OCI-LY3 (cell line): ENCODE data around the gene GTF2IRD2.
A peak's percentile ranks its signal among the peaks of the same experiment; 100 is the strongest.
"Not testable (repeated sequence)": the region's sequence is repeated elsewhere in the genome, so short reads cannot be mapped to it uniquely, and the experiment has no call there.

Source experiments
- H2AFZ ChIP-seq: fragments of 200-600, 300-600 bp; shearing (Covaris generic); 2 replicates; pipeline ENCODE4 v1.6.0; 2014; ENCODE audit warnings: antibody characterized with exemption, low read depth, low read length
- H3K27ac ChIP-seq: fragments of 200-600, 300-600 bp; sonication (generic); 2 replicates; pipeline ENCODE4 v1.5.1; 2014; ENCODE audit warnings: mild to moderate bottlenecking, low read length, moderate library complexity, mixed read lengths
- H3K27me3 ChIP-seq: fragments of 200-600, 300-600 bp; sonication (generic); 2 replicates; pipeline ENCODE4 v1.6.1; 2014; ENCODE audit warnings: low read depth, low read length, mixed read lengths
- H3K36me3 ChIP-seq: fragments of 200-600, 300-600 bp; sonication (generic); replicated peaks from 2 replicates; pipeline ENCODE3; 2014; ENCODE audit warnings: low read depth, low read length, mixed read lengths
- H3K4me1 ChIP-seq: fragments of 300-600, 200-600 bp; sonication (generic); 2 replicates; pipeline ENCODE4 v1.6.1; 2014; ENCODE audit warnings: low read length, mixed read lengths
- H3K4me2 ChIP-seq: fragments of 200-600, 300-600 bp; sonication (generic); 2 replicates; pipeline ENCODE4 v1.6.1; 2014; ENCODE audit warnings: low read length, mixed read lengths
- H3K4me3 ChIP-seq: fragments of 300-600, 200-600 bp; sonication (generic); 2 replicates; pipeline ENCODE4 v1.5.1; 2014; ENCODE audit warnings: antibody characterized with exemption, mild to moderate bottlenecking, low read length, moderate library complexity
- H3K79me2 ChIP-seq: fragments of 300-600, 200-600 bp; shearing (Covaris generic); 2 replicates; pipeline ENCODE4 v1.6.1; 2014; ENCODE audit warnings: mild to moderate bottlenecking, low read length, mixed read lengths
- H3K9ac ChIP-seq: fragments of 300-600, 200-600 bp; shearing (Covaris generic); 2 replicates; pipeline ENCODE4 v1.6.0; 2014; ENCODE audit warnings: mild to moderate bottlenecking, low read length, moderate library complexity
- H3K9me3 ChIP-seq: fragments of 200-600, 300-600 bp; shearing (Covaris generic); 2 replicates; pipeline ENCODE4 v1.6.1; 2014; ENCODE audit warnings: low read length, mixed read lengths; ENCODE audit not compliant: insufficient read depth
- H4K20me1 ChIP-seq: fragments of 200-600, 300-600 bp; sonication (generic); 2 replicates; pipeline ENCODE4 v1.6.1; 2016; ENCODE audit warnings: low read length, mixed read lengths; ENCODE audit not compliant: insufficient read depth

GTF2IRD2 gene

DNA sequence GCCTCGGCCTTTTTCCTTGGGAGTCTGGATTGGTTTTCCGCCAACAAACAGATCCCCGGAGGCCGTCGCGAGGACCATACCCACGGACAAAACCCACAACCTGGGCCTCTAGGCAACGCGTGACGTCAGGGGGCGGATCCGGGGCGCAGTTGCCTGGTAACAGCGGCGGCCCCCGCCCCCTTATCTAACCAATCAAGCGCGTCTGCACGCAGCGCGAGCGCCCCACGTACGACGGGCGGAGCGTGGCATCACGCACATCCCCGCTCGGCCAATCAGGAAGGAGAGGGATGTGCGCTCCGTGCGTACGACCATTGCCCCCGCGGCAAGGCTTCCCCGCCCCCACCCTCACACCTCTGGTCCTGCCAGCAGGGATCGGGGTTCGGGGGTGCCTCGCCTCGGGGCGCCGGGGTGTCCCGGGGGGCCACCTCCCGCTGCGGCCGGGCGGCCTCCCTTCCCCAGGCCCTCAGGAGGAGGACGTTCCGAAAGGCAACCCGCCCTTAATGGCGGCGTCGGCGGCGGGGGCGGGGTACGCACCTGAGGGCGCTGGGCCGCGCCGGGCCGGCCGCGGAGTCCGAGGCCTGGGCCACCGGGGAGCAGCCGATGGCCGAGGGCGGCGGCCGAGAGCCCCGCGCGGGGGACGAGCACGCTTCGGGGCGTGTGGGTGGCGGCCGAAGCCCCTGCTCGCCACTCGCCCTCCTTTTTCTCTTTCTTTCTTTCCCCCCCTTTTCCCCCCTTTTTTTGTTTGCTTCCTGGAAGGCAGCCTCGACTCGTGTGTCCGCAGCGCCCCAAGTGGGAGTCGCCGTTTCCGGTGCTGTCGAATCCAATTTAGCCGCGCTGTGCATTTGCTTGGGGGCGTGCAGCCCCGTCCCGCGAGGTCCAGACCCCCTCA, at the start of gene GTF2IRD2:
Gene GTF2IRD2 (minus strand): TSS at position 773 of the 889 bp plus-strand sequence. CDS start 15,227 bp downstream, outside the sequence.
- H3K36me3 ChIP-seq, H2AFZ ChIP-seq, H3K4me1 ChIP-seq, H3K27me3 ChIP-seq, H3K9me3 ChIP-seq, H4K20me1 ChIP-seq, H3K4me2 ChIP-seq, H3K79me2 ChIP-seq, H3K27ac ChIP-seq, H3K4me3 ChIP-seq, H3K9ac ChIP-seq: not testable (repeated sequence)

DNA sequence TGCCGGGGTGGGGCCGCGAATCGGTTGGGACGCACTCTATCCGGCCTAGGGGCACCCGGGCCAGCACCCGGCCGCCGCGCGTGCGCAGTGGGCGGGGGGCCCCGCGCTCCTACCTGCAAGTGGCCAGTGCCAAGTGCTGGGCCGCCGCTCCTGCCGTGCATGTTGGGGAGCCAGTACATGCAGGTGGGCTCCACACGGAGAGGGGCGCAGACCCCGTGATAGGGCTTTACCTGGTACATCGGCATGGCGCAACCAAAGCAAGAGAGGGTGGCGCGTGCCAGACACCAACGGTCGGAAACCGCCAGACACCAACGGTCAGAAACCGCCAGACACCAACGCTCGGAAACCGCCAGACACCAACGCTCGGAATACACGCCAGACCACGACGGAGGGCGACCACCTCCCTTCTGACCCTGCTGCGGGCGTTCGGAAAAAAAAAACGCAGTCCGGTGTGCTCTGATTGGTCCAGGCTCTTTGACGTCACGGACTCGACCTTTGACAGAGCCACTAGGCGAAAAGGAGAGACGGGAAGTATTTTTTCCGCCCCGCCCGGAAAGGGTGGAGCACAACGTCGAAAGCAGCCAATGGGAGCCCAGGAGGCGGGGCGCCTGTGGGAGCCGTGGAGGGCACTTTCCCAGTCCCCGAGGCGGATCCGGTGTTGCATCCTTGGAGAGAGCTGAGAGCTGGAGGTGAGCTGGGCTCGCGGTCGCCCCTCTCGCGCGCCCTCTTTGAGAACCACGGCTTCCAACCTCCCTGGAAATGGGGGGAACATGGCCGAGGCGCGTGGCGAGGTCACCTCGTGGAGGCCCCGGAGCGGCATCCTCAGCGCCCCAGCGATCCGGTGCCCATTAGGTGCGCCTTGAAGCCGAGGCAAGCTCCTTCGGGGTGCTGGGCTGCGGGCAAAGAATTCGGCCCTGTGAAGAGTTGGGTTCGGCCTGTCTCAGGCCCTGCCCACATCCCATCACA, 39.0 kb upstream of the GTF2IRD2 start:
- not testable (repeated sequence) for H3K4me2 ChIP-seq, H3K36me3 ChIP-seq, H3K79me2 ChIP-seq, H3K27me3 ChIP-seq, H3K4me1 ChIP-seq, H2AFZ ChIP-seq, H3K9me3 ChIP-seq, H4K20me1 ChIP-seq
- peak overlapping the region; percentile 59; the same call in 1 of the 2 replicates for H3K9ac ChIP-seq
- H3K27ac ChIP-seq: peak overlapping the region; percentile 48; the same call in 1 of the 2 replicates
- H3K4me3 ChIP-seq: peak overlapping the region; percentile 77

DNA sequence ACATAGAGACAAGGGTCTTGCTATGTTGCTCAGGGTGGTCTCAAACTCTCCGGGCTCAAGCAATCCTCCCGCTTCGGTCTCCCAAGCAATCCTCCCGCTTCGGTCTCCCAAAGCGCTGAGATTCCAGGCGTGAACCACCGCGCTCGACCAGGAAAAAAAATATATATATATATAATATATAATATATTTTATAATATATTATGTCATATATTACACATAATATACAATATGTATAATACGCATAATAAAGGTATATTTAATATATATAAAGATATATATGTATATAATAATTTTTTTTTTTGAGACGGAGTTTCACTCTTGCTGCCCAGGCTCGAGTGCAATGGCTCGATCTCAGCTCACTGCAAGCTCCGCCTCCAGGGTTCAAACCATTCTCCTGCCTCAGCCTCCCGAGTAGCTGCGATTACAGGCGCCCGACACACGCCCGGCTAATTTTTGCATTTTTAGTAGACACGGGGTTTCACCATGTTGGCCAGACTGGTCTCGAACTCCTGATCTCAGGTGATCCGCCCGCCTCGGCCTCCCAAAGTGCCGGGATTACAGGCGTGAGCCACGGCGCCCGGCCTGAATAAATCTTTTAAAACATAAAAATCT, 38.2 kb upstream of the GTF2IRD2 start:
- not testable (repeated sequence) for H3K9me3 ChIP-seq, H2AFZ ChIP-seq, H3K36me3 ChIP-seq, H3K27me3 ChIP-seq, H3K9ac ChIP-seq, H4K20me1 ChIP-seq, H3K79me2 ChIP-seq, H3K4me1 ChIP-seq, H3K4me2 ChIP-seq, H3K27ac ChIP-seq, H3K4me3 ChIP-seq

DNA sequence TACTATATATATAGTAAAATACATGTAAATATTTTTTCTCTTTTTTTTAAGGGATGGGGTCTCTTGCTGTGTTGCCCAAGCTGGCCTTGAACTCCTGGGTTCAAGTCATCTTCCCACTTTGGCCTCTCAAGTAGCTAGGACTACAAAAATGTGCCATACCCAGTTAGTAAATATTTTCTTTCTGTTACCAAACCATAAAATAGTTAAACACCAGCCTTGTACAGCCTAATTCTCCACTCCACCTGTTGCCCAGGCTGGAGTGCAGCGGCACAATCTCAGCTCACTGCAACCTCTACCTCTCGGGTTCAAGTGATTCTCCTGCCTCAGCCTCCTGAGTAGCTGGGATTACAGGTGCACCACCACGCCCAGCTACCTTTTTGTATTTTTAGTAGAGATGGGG, 33.9 kb upstream of the GTF2IRD2 start:
- H4K20me1 ChIP-seq, H3K4me1 ChIP-seq, H2AFZ ChIP-seq, H3K27me3 ChIP-seq, H3K36me3 ChIP-seq, H3K27ac ChIP-seq, H3K9ac ChIP-seq, H3K4me3 ChIP-seq, H3K9me3 ChIP-seq, H3K4me2 ChIP-seq, H3K79me2 ChIP-seq: not testable (repeated sequence)

DNA sequence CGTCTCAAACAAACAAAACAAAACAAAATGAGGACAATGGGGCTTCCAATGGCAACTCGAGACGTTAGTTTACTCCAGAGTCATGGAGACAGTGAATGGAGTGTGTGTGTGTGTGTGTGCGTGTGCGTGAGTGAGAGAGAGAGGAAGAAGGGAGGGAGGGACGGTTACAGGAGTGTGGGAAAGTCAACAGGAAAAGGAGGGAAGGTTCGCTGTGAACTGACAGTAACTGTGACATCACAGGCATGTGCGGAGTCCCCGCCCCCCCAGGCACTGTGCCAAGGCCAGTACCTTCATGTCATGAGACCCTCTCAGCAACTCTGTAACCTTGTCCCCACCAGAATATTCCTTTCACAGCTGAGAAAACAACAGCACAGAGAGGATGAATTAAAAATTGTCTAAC, 30.7 kb upstream of the GTF2IRD2 start:
- H3K36me3 ChIP-seq, H3K9ac ChIP-seq, H3K27me3 ChIP-seq, H3K4me2 ChIP-seq, H4K20me1 ChIP-seq, H3K4me3 ChIP-seq, H2AFZ ChIP-seq, H3K4me1 ChIP-seq, H3K9me3 ChIP-seq, H3K79me2 ChIP-seq, H3K27ac ChIP-seq: not testable (repeated sequence)

DNA sequence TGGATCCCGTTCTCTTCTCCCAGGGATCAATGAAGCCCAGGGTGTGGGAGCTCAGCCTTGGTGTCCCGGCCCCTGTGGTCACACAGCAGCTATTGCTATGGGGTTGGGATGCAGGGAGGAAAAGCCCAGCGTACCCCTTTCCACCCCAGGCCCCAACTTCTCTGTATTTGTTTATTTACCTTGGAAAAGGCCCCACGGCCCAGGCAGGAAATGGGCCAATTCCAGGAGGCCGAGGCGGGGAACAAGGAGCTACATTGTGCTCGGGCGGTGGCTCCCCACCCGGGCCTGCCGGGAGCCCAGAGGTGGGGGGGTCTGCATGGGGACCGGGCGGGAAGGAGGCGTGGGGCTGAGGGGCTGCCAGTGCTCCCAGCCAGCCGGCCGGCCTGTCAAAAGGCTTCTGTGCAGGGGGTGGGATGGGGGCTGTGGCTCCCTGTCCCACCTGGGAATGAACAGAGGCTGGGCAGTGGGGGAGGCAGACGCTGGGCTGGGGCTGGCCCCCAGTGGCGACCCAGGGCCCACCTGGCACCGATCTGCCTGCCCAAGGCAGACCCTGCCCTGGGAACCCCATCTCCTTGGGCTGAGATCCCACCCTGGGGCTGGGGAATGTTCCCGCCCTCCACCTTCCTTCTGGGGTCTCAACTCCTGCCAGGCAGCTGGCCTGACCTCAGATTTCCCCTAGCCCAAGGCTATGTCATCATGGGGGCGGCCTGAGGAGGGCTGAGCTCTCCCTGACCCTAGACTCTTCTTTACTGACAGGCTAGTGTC, 23.5 kb upstream of the GTF2IRD2 start:
- not testable (repeated sequence) for H3K9ac ChIP-seq, H3K36me3 ChIP-seq, H3K4me3 ChIP-seq, H3K4me1 ChIP-seq, H3K79me2 ChIP-seq, H3K4me2 ChIP-seq, H2AFZ ChIP-seq, H3K9me3 ChIP-seq, H4K20me1 ChIP-seq, H3K27me3 ChIP-seq, H3K27ac ChIP-seq

DNA sequence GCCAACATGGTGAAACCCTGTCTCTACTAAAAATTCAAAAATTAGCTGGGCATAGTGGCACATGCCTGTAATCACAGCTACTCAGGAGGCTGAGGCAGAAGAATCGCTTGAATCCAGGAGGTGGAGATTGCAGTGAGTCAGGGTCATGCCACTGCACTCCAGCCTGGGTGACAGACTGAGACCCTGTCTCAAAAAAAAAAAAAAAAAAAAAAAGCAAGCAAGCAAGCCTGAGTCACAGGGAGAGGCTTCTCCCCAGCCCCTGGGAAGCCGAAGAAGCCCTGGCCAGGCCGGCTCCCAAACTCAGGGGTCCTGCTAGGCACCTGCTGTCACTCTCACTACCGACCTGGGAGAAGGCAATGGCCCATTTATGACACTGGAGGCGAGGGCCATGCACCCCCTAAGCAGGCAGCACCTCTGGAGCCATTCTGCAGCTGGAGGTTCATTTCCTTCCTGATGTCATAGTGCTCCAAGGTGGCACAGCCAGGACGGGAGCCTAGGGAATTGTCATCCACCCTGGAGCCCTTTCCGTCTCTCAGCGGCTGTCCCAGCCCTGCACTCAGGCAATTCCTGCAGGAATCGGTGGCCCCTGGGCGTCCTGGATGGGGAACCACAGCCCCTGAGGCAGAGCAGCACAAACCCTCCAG, 22.8 kb upstream of the GTF2IRD2 start:
- H3K4me3 ChIP-seq, H3K36me3 ChIP-seq, H4K20me1 ChIP-seq, H3K4me2 ChIP-seq, H2AFZ ChIP-seq, H3K4me1 ChIP-seq, H3K9ac ChIP-seq, H3K79me2 ChIP-seq, H3K27ac ChIP-seq, H3K9me3 ChIP-seq, H3K27me3 ChIP-seq: not testable (repeated sequence)

DNA sequence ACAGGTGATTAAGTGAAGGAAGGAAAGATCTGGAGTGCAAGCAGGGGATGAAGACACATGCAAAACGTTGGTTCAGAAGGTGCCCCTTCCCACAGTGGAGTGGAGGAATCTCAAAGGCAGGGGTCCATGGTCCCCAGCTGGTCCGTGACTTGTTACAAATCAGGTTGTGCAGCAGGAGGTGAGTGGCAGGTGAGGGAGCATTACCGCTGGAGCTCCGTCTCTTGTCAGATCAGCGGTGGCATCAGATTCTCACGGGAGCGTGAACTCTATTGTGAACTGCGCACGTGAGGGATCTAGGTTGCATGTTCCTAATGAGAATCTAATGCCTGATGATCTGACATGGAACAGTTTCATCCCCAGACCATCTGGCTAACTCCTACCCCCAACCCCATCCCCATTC, 21.1 kb upstream of the GTF2IRD2 start:
- not testable (repeated sequence) for H3K9ac ChIP-seq, H3K79me2 ChIP-seq, H2AFZ ChIP-seq, H4K20me1 ChIP-seq, H3K27me3 ChIP-seq, H3K4me2 ChIP-seq, H3K4me1 ChIP-seq, H3K36me3 ChIP-seq, H3K9me3 ChIP-seq, H3K4me3 ChIP-seq, H3K27ac ChIP-seq
